ENCODE results near the gene MYO7A.

Gene MYO7A

GRCh38 chr11:77112641-77113381 lies 15.2 kb upstream of the MYO7A start:
- no peak for DNase-seq (ENCODE audit: low spot score)

DNA sequence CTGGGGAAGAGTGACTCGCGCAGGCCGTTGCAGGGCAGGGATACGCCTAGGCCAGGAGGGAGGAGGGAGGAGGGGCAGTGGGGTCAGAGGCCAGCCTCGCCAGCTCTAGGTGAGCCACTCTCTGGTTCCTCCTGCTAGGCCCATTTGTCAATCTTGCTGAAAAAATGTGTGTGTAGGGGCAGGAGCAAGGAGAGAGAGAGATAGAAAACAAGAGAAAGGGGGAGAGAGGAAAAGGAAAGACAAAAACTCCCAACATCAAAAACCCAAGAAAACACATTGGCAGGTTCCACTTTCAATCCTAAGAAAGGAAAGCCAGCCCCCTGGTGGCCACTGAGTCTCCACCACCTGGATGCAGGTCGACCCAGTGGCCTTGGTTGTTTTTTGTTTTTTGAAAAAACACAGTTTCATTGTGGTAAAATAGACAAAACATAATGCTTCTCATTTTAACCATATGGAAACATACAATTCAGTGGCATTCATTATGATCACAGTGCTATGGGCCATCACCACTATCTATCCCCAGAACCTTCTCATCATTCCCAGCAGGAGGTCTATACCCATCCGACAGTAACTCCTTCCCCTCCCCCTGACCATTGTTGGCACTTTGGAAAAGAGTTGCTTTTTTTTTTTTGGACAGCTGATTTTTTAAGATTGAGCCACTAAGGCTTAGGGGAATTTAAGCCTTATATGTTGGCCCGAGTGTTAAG lies 14.5 kb upstream of the MYO7A start:
- DNase-seq (ENCODE audit: low spot score): peak; percentile 86

DNA sequence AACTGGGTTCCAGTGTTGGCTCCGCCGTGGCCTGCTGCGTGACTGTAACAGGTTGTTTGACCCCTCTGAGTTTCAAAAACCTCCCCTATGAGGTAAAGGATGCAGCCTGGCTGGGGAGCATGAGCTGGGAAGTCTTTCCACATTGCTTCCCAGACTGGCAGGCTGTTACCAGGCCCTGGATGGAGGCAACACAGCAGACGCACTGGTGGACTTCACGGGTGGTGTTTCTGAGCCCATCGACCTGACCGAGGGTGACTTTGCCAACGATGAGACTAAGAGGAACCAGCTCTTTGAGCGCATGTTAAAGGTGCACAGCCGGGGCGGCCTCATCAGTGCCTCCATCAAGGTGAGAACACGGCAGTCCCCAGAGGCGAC lies 14.0 kb upstream of the MYO7A start:
- no peak for DNase-seq (ENCODE audit: low spot score)

DNA sequence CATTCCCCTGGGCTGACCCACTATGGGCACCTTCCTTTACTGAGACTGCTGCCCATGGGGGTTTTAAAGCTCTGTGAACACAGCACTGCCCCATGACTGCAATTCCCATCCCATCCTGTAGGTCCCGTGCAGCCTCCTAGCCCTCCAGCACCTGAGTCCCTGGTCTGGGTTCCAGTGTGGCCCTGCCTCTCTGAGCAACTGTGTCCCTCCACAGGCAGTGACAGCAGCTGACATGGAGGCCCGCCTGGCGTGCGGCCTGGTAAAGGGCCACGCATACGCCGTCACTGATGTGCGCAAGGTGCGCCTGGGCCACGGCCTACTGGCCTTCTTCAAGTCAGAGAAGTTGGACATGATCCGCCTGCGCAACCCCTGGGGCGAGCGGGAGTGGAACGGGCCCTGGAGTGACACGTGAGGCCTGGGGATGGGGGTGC lies 12.8 kb upstream of the MYO7A start:
- peak; percentile 73 for DNase-seq (ENCODE audit: low spot score)

- no peak for DNase-seq (ENCODE audit: low spot score)
These were observed 12.1 kb upstream of the MYO7A start for GRCh38 chr11:77115956-77116355.

GRCh38 chr11:77117492-77117891 lies 10.6 kb upstream of the MYO7A start:
- no peak for DNase-seq (ENCODE audit: low spot score)

DNA sequence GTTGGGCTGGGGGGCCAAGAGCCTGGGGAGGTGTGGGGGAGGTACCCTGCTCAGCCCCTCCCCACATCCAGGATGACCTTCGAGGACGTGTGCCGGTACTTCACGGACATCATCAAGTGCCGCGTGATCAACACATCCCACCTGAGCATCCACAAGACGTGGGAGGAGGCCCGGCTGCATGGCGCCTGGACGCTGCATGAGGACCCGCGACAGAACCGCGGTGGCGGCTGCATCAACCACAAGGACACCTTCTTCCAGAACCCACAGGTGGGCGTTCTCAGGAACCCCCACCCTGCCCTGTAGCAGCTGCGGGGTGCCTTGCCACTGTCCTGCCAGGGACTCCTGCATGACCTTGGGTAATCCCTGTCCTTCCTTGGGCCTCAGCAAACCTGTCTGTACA lies 10.0 kb upstream of the MYO7A start:
- DNase-seq (ENCODE audit: low spot score): no peak

DNA sequence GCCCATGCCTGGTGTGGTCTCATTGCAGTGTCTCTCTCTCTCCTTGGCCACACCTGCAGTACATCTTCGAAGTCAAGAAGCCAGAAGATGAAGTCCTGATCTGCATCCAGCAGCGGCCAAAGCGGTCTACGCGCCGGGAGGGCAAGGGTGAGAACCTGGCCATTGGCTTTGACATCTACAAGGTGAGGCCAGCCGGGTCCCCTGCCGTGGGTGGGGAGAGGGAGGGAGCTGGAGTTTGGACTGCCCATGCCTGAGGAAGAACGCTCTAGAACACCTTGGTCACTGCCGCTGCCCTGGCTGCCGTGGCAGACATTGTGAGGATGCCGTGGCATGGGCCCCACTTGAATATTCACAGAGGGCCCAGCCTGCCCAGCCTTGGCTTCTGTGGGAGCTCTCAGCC lies 9.1 kb upstream of the MYO7A start:
- no peak for DNase-seq (ENCODE audit: low spot score)

- no peak for DNase-seq (ENCODE audit: low spot score)
These were observed 8.5 kb upstream of the MYO7A start for GRCh38 chr11:77119531-77119936.

DNA sequence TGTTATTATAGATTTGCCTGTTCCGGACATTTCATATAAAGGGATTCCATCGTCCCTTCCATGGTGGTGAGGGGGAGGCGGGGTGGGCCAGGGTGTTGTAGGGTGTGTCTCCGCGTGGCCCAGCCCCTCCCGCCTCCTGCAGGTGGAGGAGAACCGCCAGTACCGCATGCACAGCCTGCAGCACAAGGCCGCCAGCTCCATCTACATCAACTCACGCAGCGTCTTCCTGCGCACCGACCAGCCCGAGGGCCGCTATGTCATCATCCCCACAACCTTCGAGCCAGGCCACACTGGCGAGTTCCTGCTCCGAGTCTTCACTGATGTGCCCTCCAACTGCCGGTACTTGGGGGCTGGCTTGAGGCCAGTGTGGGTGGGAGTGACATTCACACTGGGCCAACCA lies 7.5 kb upstream of the MYO7A start:
- no peak for DNase-seq (ENCODE audit: low spot score)

DNA sequence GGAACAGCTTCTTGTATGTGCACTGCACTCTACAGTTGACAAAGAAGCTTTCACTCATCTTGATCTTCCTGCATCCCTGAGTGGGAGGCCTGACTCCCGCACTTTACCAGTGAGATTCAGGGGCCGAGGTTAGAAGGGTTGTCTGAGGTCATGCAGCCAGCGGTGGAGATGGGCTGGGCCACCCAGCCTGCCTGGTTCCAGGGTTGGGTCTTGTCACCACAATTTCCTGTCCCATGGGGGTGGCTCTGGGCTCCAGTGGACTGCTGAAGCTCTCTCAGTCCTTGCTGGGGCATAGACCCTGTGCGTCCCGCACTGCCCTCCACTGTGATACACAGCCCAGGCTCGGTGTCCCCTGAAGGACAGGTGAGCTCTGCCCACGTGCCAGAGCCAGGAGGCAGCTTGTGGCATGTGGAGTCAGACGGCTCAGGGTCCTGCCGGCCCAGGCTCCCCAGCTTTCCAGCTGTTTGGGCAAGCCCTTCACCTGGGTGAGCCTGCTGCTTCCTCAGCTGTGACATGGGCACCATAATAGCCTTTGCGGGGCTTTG lies 6.9 kb upstream of the MYO7A start:
- DNase-seq (ENCODE audit: low spot score): no peak

GRCh38 chr11:77121876-77122575 lies 6.0 kb upstream of the MYO7A start:
- DNase-seq (ENCODE audit: low spot score): no peak

DNA sequence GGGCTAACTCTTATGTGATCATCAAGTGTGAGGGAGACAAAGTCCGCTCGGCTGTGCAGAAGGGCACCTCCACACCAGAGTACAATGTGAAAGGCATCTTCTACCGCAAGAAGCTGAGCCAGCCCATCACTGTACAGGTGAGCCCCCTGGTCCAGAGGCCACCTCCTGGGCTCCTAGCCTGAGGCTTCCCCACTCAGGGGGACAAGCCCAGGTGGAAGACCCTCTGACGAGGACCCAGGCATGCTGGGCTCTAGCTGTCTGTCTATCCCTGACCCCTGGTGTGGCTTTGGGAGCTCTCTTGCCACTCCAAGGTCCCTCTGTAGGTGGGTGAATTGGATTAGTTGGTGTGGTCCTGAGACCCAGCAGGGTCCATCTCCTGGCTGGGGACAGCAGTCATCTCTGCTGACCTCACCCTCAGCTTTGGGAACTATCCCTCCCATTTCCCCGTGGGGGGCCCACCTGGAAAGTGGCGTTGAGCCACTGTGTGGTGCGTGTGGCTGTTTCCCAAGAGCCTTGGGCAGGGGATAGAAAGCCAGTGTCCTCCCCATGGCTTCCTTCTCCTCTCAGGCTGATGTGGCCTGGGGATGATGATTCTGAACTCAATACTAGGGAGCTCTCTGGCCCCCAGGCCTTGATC lies 5.4 kb upstream of the MYO7A start:
- no peak for DNase-seq (ENCODE audit: low spot score)

- DNase-seq (ENCODE audit: low spot score): no peak
These were observed 4.5 kb upstream of the MYO7A start for GRCh38 chr11:77123591-77123990.

GRCh38 chr11:77124041-77124440 lies 4.0 kb upstream of the MYO7A start:
- DNase-seq (ENCODE audit: low spot score): no peak

GRCh38 chr11:77124488-77124887 lies 3.6 kb upstream of the MYO7A start:
- no peak for DNase-seq (ENCODE audit: low spot score)

- DNase-seq (ENCODE audit: low spot score): no peak
These were observed 2.9 kb upstream of the MYO7A start for GRCh38 chr11:77125191-77125590.

DNA sequence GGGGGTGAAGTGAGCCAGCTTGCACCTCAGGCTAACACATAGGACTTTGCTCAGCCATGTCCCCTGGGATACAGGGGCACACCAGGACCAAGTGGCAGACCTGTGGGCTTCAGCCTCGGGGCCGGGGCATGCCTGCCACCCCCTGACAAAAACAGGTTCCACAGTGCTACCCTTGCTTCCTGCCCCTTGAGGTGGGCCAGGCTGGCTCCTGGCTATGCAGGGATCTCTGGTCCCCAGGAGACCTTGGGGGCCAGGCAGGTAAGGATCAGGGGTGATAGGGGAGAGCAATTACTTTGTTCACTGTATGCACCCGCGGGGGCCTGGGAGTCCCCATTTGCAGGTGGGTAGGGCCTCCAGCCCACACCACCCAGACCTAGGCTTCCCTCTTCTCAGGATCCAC lies 2.4 kb upstream of the MYO7A start:
- no peak for DNase-seq (ENCODE audit: low spot score)

GRCh38 chr11:77126156-77126775 lies 1.8 kb upstream of the MYO7A start:
- DNase-seq (ENCODE audit: low spot score): no peak

GRCh38 chr11:77126861-77127234 lies 1.2 kb upstream of the MYO7A start:
- DNase-seq (ENCODE audit: low spot score): no peak

DNA sequence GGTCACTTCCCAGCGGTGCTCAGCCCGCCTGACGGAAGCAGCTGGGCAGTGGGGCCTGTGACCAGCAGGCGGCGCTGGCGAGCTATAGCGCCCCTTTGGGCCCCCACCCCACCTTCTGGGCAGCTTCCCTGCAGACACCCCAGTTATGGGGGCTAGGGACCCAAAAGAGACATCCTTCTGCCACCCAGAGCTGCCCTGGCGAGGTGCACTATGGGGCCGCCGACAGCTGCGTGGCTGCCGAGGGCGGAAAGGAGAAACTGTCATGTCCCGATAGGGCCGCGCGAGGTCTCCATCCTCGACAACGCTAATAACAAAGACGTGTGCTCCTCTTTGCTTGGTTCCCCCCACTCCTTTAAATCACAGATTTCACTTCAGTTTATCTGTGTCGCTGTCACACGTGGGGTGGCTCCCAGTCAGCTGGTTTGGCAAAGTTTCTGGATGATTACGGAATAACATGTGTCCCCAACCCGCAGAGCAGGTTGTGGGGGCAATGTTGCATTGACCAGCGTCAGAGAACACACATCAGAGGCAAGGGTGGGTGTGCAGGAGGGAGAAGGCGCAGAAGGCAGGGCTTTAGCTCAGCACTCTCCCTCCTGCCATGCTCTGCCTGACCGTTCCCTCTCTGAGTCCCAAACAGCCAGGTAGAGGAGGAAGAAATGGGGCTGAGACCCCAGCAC lies 673 bp upstream of the MYO7A start:
- peak; percentile 85 for DNase-seq (ENCODE audit: low spot score)
